Retina (tissue), 1 donor: Measurements from ENCODE around the gene IL10RB.
"Not testable (repeated sequence)": the region's sequence is repeated elsewhere in the genome, so short reads cannot be mapped to it uniquely, and the experiment has no call there.

Experiments
- DNase-seq: peaks from one replicate; pipeline ENCODE4 v3.0.0-alpha.2; 2016

Gene IL10RB

DNA sequence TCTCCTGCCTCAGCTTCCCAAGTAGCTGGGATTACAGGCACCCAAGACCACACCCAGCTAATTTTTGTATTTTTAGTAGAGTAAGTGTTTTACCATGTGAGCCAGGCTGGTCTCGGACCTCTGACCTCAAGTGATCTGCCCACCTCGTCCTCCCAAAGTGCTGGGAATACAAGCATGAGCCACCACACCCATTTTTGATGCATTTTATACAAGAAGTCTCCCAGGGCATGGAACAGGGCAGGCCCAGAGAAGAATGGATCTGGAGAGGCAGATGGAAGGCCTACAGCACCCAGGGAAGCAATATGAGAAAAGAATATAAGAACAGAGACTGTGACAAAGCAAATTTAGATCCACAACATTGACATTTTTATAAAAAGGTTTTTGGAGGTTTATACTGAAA, 39.8 kb downstream of the IL10RB start:
- DNase-seq = no peak

DNA sequence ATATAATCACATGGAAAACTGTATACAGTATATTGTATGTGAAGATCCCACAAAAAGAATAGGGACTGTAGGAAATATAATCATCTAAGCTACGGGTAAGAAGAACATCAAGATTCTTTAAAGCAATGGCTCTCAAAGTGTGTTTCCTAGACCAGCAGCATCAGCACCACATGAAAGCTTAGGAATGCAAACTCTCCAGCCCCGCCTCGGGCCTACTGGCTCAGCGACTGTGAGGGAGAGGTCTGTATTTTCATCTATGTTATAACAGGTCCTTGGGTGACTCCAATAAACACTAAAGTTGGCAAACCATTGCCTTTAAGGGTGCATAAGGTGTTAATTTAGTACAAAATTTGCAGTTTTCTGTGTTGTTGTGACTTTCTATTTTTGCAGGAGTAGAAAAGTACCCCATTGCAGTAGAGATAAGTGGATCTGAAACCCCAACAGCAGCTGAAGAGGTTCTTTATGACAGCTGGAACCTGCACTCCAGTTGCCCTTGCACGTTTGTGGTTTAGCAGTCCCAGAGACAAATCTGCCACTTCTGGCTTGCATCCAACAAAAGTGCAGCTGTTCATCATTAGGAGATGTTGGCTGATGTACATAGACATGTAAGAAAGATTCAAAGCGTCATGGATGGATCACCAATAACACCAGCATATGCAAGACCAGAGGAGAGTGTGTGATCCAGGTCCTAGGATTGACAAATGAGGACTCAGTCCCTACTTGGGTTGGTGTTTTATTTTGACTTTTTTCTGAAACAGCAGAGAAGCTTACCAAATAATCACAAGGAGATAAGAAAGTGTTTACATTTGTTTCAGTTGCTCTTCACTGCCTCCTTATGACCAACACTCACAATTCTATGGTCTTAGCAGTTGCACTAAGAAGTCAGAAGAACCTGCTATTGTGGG, 42.7 kb downstream of the IL10RB start:
- no peak for DNase-seq

DNA sequence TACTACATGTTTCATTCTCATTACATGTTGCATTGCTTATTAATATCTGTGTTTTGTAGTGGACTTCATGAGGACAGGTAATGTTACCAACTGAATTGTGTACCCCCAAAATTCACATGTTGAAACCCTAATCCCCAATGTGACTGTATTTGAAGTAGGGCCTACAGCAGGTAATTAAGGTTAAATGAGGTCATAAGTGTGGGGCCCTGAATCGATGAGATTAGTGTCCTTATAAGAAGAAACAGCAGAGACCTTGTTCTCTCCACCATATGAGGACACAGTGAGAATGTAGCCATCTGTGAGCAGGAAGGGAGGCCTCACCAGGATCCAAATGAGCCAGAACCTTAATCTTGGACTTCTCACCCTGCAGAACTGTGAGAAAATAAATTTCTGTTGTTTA, 43.6 kb downstream of the IL10RB start:
- no peak for DNase-seq

DNA sequence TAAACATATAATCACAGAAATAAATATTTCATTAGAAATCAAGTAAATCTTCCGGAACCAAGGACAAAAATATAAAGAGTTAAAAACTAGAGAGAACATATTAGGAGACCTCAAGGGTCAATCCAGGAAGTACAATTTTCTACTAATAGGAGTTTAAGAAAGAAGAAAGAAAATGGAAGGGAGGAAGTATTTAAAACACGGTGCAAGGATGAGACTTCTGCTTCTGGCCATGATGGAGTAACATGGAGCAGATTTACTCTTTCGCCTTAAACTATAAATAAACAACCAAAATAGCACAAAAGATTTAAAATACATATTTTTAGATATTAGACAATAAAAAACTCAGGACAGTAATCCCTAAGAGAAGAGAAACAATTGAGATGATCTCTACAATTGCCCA, 46.0 kb downstream of the IL10RB start:
- no peak for DNase-seq

DNA sequence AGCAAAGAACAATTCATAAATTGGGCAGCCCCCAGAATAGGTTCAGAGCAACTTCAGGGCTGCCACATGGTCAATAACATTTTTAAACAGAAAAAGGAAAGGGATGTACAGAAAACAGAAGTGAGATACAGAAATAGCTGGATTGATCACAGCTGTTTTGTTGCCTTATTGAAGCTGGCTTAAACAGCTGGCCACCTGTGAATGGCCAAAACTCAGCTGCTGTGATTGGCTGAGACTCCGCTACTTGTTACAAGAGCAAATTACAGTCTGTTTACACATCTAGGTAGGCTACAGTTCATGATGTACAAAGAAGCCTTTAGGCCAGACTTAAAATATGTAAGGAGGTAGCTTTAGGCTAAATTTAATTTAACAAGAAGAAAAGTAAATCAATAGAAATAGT, 47.0 kb downstream of the IL10RB start:
- no peak for DNase-seq

DNA sequence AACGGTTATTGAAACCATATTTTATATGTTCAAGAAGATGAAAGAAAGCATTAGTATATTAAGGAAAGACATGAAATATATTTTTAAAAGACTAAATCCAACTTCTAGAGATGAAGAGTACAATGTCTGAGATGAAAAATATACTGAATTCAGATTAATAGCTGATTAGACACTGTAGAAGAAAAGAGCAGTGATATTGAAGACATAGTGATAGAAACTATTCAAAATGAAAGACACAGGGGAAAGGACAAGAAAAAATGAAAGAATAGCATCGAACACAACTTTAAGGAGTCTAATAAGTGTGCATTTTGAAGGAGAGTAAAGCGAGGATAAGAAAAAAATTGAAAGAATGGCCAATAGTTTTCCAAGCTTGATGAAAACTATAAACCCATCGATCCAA, 47.4 kb downstream of the IL10RB start:
- no peak for DNase-seq

DNA sequence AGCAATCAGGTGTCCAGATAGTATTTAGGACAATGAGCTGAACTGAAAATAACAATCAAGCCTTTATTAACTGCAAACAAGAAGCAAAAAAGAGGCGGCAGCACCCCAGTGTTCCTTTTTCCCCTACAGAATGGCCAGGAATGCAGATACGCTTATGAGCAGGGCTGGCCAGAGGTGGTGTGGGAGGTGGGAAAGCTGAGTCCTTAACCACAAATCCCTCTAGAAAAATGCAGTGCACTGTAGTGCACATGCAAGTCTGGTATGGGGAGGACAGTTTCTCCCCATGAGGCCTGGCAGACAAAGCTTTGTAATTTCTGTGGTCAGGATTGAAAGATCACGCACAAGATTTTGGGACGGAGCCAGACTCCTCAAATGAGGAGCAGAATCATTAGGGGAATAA, 47.9 kb downstream of the IL10RB start:
- DNase-seq = no peak

DNA sequence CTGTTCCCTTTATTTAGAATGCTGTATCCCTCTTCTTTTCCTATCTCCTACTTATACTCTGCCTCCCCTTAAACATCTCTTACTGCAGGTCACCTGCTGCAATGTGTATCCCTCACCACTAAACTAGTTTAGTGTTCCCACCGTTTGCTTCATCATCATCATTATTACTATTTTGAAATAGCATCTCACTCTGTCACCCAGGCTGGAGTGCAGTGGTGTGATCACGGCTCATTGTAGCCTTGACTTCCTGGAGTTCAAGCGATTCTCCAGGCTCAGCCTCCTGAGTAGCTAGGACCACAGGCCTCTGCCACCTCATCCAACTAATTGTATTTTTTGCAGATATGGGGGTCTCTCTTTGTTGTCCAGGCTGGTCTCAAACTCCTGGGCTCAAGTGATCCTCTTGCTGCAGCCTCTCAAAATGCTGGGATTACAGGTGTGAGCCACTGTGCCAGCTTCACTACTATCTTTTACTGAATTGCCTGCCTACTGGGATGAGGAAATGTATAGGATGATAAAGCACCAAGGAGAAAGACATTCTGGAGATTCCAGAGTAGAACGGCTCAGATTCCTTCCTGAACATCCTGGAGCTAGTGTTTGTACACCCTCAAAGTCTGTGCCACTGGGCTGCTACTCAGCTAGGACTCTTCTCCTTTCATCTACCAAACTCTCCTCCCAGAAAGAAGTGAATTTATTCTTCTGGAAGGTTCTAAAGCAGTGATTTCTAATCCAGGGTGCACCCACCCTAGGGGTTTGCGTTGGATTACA, 50.0 kb downstream of the IL10RB start:
- DNase-seq = no peak

DNA sequence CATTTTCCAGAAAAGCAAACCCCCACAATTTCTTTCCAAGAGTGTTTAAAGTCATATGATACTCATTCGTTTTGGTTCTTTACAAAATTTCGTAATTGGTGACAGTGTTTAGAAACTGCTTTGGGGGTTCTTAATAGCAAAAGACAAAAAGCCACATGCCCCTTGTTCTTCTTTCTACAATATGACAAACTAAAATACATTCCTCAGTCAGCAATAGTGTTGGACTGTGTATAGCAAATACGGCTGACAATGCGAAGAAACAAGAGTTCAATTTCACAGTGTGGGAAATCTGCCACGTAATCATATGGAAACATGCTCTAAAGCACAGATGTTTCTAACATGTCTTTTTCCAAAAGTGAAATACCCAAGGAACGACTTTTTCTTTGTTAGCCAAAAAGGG, 51.0 kb downstream of the IL10RB start:
- DNase-seq = no peak

DNA sequence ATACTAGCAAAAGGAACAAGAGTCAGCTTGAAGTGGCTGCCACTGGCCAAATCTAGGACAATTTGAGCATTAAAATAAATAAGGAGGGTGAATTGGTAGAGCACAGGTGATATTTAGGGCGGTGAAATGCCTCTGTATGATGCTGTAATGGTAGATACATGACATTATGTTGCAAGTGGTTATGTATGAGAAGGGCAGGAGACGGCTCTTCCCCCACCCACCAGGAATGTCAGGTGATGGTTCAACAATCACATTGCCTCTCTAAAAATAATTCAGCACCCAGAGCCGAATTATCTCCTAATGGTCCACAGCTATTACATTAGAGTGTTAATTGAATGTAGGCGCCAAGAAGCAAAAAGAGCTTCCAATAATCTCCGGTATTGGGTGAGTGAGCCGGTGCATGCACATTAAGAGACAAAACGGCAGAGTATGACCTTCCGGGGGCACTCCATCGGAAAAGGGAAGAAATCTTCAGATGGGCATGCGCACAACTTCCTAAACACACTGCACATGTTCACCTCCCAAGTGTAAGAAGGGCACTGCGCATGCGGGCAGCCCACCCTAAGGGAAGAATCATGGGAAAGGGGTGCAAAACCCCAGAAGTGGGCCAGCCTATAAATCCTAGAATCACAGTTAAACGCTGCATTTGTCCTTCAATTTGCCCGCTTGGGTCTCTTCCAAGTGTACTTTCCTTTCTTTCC, 51.8 kb downstream of the IL10RB start:
- DNase-seq = no peak

DNA sequence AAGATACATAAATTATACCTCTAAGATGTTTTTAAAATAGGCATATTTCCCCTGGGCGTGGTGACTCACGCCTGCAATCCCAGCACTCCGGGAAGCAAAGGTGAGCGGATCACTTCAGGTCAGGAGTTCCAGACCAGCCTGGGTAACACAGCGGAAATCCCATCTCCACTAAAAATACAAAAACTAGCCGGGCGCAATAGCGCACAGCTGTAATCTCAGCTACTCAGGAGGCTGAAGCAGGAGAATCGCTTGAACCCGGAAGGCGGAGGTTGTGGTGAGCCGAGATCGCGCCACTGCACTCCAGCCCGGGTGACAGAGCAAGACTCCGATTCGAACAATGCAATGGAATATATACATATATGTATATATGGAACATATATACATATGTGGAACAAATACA, 54.8 kb downstream of the IL10RB start:
- DNase-seq = not testable (repeated sequence)

DNA sequence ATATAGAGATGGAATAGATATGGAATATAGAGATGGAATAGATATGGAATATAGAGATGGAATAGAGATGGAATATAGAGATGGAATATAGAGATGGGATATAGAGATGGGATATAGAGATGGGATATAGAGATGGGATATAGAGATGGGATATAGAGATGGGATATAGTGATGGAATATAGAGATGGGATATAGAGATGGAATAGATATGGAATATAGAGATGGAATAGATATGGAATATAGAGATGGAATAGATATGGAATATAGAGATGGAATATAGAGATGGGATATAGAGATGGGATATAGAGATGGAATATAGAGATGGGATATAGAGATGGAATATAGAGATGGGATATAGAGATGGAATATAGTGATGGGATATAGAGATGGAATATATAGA, 57.4 kb downstream of the IL10RB start:
- not testable (repeated sequence) for DNase-seq

DNA sequence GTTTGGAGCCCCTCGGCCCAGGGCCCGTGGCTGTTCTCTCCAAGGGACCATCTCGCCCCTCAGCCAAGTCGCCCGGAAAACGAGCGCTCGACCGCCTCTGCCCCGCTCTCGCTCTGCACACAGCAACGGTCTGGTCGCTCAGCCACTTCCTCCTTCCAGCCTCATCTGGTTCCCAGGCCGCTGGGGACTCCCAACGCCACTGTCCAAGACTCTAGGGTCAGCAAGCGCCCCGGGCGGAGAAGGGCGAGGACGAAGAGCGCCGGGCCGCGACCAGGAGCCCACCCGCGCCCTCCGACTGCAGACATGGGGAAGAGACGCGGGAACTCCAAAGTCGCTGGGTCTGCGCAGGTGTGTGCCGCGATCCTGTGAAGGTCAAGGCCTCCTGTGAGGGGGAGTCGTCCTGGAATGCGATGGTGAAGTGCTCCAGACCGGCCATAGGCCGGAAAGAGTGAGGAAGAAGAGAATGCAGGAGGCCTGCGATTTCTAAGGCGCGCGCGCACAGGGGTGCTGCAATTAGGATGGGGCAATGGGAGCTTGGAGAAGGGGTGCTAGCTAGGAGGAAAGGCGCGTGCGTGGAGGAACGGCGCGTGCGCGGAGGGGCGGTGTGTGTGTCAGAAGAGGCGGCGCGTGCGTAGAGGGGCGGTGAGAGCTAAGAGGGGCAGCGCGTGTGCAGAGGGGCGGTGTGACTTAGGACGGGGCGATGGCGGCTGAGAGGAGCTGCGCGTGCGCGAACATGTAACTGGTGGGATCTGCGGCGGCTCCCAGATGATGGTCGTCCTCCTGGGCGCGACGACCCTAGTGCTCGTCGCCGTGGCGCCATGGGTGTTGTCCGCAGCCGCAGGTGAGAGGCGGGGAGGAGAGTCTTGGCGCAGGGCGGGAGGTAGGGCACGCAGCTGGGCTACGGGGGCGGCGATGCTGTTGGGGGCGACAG, 58.4 kb downstream of the IL10RB start, which contains the start of gene IFNAR1:
TSS of gene IFNAR1 (plus strand) at position 680 of the 931 bp plus-strand sequence. CDS start at position 766, 86 bp downstream.
- peak; percentile 99 for DNase-seq

DNA sequence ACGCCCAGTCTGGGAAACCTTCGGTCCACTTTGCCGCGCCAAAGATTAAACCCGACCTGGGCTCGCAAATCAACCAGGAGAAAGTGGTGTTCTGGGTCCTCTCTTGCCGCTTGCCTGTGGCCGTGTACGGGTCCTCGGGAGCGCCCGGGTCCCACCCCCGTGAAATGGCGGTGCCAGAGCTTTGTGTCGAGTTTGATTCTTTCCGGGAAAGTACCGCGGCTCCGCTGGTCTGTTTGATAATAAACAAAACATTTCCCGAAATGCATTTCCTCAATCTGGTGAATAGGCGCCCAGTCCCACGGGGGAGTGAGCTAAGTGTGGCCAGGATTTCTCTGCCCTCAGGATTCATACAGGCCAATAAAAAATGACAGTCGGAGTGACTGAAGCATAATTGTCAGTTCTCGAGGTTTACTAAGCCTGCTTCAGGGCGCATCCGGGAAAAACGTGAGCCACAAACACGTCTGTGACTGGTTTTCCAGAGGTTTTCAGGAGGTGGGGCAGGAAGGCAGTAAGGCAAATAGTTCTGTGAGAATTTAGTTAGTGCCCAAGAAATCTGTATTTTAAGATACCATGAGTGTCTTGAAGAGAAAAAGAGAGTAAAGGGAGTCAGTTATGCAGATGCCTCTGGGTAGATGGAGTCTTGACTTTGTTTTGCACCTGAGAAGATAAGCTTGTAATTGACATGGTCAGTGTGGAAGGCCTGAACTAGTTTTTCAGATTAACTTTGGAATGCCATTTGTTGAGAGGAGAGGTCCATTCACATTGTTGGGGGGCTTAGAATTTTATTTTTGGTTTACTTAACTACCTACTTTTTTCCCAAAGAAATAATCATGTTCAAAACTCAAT, 59.3 kb downstream of the IL10RB start:
- DNase-seq = peak; percentile 91

DNA sequence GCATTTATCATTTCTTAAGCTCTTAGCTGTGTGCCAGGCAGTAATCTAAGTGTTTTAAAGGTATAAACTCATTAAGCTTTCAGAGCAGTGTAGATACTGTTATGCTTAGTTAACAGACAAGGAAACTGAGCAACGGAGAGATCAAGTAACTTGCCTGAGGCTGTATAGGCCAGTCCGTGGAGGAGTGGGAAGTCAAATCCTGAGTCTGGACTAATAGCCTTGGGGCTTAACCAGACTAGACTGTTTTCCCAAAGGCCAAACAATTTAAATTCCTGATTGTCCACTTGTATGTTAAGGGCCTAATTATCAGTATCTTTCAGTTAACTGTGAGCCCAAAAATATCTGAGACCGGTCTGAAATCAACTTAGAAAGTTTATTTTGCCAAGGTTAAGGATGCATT, 61.2 kb downstream of the IL10RB start:
- DNase-seq = no peak

DNA sequence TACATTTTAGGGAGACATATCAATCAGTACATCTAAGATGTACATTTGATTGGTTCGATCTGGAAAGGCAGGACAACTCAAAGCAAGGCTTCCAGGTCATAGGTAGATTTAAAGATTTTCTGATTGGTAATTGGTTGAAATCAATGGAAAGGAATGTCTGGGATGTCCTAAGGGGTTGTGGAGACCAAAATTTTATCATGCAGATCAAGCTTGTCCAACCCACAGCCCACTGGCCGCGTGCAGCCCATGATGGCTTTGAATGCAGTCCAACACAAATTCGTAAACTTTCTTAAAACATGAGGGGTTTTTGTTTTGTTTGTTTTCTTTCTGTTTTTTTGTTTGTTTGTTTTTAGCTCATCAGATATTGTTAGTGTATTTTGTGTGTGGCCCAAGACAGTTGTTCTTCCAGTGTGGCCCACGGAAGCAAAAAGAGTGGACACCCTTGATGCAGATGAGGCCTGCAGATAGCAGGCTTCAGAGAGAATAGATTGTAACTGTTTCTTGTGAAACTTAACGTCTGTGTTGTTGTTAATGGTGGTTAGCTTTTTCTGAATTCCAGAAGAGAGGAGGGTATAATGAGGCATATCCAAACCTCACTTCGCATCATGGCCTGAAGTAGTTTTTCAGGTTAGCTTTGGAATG, 61.7 kb downstream of the IL10RB start:
- no peak for DNase-seq

DNA sequence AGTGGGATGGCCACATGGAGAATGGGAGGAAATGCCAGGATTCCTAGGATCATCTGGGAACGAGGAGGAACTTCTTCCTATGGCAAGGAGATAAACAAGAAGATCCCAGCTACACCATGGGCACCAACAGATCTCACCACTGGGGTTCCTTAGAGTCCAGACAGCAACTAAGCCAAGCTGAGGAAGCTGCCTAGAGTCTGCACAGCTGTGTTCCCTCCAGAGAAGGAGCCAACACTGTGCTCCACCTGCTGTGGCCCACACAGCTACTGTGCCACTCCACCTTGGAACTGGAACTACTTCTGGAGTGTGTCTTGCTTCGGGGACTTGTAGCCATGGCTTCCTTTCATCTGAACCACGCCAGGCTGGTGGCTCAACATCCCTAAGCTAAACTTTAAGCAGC, 64.6 kb downstream of the IL10RB start:
- no peak for DNase-seq

DNA sequence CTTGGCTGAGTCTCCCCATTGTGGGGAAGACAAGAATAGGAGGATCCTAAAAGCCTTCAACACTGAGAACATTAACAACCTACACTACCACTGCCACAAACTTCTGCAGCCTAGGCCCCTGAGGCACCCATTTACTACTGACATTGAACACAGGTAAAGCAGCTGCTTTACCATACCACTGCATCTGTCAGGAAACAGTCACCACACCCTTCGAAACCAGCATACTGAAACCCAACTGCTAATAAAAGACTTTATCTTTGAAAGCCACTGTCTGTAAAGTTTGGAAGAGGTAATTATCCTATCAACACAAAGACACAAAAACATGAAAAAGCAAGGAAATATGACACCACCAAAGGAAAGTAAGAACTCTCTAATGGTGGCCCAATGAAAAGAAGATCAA, 66.0 kb downstream of the IL10RB start:
- DNase-seq = no peak

DNA sequence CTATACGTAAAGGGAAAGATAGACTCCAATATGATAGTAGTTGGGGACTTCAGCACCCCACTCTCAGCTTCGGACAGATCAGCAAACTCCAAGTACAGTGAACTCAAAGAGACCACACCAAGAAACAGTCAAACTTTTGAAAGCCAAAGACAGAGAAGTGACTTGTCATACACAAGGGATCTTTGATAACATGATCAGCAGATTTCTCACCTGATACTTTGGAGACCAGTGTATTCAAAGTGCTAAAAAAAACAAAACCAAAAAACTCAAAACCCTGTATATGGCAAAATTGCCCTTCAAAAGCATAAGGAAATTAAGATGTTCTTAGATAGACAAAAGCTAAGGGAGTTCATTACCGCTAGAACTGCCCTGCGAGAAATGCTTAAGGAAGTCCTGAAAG, 68.0 kb downstream of the IL10RB start:
- DNase-seq = no peak

DNA sequence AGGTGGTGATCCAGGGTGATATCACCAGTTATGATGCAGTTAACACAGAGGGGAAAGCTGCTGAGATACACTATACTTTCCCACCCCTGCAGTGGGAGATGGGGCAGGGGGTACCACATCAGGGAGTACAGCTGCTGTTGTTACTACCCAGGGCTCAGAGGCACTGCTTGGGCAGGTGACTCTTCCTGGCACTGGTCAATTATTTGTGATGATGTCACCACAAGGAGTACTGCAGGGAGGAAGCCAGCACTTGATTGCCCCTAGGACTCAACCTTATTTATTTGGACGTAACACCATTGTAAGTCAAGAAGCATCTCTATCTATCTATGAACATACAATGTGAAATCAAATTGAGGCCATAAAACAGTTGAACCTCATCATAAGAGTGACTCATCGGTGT, 68.7 kb downstream of the IL10RB start:
- no peak for DNase-seq

DNA sequence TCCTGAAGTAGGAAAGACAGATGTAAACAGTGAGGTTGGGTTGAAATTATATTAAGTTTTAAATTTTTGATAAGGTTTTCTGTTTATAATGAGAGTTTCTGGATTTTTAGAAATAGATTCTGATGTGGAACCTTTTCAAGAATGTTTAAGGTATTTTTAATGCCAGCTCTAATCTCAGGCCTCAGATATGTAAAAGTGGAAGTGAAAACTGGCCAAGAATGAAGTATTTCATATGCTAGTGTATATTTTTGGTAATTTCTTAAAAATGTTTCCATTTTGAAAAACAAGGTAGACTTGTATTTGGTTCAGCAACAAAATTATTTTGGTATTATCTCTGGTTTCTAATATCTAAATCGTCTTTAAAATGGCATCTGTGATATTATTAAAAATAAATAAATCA, 73.0 kb downstream of the IL10RB start:
- DNase-seq = no peak
